GM21447 (cell line): ENCODE data around the gene GUCA1A.
"Not testable (repeated sequence)": the region's sequence is repeated elsewhere in the genome, so short reads cannot be mapped to it uniquely, and the experiment has no call there.

Experiments used
- ATAC-seq: cut with Tn5 transposase; IDR thresholded peaks from one replicate; pipeline ENCODE4 v1.9.1; 2021; ENCODE audit not compliant: unreplicated experiment

GUCA1A gene

DNA sequence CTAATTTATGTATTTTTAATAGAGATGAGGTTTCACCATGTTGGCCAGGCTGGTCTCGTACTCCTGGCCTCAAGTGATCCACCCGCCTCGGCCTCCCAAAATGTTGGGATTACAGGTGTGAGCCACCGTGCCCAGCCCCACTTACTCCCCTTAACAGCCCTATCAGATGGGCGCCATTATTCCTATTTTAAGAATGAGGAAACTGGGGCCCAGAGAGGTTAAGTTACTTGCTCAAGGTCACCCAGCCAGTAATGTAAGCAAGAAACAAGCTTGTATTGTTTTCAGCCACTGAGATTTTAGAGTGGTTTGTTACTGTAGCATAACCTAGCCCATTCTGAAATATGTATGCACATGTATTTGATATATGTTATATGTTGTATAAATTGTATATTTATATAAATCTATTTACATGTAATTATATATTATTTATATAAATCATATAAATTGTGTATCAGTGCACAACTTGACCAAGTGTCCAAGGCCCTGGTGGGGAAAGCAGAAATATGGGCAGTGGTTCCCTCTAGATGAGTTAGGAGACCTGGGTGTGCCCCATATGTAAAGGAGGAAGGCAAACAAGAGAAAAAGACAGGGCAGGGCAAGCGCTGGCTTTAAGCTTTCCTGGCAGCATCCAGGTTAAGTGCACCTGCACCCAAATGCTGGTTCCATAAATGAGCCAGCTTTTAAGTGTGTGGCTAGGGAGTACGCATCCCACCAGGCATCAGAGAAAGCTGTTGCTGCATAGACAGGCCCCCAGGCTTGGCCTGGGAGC, 1.2 kb upstream of the GUCA1A start:
- ATAC-seq = no peak

DNA sequence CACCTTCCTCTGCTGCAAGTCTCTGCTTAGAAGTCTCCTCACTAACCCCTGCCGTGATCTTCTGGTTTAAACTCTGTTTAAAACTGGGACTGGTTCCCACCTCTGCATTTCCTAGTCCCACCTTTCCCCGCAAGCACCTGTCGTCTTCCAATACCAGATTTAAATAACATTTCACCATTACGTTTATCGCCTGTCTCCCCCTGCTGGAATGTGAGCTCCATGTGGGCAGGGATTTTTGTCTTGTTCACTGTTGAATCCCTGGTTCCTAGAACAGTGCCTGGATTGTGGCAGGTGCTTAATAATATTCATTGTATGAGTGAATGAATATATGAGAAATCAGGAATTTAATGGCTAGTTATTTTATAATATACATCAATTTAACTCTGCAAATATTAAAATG, 2.7 kb downstream of the GUCA1A start:
- no peak for ATAC-seq

DNA sequence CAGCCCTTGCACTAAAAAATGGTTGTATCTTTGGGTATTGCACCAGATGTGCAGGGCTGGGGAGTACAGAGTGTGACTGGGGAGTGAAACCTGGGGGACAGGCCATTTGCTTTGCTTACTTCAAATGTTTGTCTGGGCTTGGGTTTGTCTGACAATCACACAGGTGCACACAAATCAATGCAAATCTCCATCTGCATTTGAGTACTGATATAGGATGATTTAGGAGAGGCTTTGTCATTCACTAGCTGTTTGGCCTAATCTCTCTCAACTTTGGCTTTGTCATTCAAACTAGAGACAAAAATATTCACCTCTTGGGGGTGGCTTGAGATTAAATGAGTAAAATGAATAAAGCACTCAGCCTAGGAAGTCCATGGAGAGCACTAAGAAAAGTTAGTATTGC, 3.8 kb downstream of the GUCA1A start:
- no peak for ATAC-seq

DNA sequence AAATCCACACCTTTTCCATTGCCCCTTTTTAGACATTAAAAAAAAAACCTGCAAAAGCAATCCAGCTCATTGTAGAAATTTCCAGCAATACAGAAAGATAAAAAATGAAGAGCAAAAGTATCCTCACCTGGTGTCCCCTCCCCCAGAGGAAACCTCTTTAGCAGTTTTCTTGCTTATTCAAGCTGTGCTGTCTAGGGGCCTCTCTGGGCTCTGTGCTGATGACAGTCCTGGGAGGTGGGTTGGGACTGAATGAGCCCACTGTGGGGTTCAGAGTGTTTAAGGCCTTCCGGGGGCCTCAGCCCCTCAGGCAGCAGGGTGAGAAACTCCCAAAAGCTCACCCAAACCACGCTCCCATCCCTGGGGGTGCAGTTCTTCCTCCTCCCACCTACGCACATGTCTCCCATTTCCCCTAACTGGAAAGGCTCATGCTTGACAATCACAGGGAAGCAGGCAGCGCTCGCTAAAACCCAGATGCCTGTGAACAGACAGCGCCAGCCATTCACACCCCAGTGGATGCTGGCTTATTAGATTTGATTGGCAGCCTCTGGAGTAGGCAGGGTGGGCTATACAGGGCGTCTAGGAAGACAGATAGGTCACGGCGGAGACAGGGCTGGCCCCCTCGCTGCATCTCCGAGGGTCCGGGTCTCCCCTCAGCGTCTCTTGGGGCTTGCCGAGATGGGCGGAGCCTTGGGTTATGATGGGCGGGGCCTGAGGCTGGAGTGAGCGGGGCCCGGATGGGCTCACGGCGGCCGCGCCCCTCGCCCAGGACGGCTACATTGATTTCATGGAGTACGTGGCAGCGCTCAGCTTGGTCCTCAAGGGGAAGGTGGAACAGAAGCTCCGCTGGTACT, 4.6 kb downstream of the GUCA1A start:
- no peak for ATAC-seq

DNA sequence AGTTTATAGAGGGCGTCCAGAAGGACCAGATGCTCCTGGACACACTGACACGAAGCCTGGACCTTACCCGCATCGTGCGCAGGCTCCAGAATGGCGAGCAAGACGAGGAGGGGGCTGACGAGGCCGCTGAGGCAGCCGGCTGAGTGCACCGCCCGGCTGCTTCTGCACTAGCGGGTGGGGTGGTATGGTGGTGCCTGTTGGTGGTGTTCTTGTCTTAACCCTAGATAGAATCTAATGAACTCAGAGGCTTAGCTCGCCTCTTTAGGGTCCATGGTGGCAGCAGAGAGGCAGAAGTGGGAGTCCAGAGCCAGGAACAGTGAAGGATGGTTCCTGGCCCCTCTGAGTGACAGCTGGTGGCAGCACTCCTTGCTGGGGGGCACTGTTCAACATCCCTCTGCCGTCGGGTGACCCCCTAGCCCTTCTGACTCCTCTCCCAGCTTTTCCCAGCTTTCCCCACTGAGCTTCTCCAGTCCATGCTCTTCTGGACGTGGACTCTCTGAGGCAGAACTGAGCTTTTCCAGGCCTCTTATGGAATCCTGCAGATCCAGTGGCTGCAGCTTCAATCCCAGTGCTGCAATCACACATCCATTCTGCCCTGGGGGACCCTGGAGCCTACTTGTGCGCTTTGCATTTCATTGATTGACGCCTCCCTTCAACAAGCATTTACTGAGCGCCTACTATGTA, 6.2 kb downstream of the GUCA1A start:
- no peak for ATAC-seq

DNA sequence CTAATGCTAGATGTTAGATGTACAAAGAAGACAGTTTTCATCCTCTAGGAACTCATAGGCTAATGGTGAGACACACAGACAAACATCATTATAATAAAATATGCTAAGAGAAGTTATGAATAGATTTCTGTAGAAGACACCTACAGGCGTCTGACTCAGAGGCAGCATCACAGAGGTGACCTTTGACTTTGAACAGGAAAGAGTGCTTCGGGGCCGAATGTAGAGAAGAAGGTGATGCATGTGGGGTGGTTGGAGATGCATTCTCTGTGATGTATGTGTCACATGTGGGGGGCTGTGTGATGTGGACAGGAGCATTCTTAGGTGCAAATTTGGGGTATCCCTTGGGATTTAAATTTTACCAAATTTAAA, 6.8 kb downstream of the GUCA1A start:
- ATAC-seq = no peak

DNA sequence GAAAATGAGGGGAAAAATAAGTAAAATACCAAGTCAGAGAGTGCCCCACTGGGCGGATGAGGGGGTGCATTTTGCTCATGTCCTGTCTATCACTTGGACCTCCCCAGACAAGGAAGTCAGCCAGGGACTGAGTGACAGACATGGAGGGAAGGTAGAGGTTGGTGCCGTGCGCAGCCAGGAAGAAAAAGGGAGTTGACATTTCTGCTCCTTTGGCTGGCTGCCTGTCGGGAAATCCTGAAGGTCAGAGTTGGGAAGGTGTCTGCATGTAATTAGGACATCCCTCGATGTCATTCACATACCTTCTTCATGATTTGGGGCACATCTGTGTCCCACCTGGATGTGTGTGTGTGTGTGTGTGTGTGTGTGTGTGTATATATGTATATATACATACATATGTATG, 8.9 kb downstream of the GUCA1A start:
- no peak for ATAC-seq

DNA sequence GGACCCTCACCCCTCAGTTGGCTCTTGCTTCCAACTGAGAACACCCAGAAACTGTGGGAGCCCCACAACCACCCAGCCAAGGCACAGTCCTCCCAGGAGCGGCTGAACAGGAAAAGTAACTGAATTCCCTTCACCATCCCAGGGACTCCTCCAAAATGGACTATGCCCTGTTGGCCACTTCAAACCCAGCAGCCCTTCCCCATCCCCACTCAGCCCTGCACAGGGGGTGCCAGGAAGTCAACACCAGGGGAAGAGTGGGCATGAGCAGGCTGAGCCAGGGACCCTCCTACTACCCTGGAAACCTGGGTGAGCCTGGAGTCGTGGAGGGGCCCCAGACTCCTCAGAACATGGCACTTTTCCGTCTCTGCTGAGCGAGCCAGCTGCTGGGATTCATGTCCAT, 11.3 kb downstream of the GUCA1A start:
- ATAC-seq = no peak

DNA sequence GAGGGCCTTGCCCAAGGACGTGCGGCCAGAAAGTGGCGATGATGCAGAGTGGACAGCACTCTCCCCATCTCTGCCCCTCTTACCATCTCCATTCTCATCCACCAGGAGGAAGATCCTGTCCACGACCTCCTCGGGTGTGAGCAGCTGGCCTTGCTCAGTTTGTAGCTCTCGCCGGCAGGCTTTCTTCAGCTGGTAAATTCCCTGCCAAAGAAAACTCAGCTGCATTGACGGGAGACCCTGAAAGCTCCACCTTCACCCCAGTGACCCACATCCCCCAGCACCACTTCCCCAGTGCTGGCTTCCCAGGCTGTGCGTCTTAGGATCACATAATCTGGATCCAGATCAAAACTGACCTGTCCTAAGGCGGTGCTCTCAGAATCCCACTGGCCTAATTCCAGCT, 12.4 kb downstream of the GUCA1A start:
- ATAC-seq = no peak

DNA sequence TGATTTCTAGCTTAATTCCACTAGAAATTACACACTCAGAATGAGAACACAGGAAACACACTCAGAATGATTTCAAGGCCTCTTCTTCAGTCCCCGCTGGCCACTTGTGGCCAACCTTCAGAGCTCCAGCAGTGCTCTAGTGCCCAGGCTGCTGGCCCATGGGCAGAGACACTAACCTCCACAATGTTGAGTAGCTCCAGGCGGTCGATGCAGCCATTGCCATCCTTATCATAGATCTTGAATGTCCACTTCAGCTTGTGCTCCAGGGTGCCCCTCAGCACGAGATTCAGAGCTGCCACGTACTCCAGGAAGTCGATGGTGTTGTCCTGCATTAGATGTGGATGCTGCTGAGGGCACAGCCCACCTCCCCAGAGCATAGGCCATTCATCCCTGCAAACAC, 15.2 kb downstream of the GUCA1A start:
- no peak for ATAC-seq

DNA sequence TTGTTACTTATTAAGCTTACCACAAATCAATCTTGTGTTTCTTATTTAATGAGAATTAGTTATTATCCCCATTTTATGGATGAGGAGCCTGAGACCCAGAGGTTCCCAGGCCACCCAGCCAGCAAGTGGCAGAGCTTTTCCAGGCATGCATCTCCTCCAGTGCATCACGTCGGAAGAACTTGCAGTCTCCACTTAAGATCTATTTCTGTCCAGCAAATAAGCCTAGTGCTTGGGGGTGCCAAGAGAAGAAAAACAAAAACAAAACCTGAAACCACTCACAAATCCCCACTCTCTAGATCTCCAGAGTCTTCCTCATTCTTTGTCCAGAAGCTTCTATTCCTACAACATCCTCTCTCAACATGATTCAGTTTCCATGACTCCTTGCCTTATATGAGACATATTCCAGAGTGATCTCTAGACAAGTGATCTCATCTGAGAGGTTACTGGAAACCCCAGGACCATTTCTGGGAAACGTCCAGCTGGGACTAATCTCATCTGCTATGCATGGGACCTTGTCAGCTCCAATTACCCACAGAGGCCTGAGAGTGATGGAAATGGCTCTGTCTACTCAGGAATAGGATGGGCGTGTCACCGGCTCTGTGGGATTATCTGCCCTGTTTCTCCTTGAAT, 17.5 kb downstream of the GUCA1A start:
- ATAC-seq = no peak

DNA sequence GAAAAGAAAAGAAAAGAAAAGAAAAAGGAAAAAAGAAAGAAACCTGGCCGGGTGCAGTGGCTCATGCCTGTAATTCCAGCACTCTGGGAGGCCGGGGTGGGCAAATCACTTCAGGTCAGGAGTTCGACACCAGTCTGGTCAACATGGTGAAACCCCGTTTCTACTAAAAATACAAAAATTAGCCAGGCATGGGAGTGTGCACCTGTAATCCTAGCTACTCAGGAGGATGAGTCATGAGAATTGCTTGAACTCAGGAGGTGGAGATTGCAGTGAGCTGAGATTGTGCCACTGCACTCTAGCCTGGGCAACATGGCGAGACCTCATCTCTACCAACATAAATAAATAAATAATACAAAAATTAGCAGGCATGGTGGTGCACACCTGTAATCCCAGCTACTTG, 19.2 kb downstream of the GUCA1A start:
- ATAC-seq = not testable (repeated sequence)

DNA sequence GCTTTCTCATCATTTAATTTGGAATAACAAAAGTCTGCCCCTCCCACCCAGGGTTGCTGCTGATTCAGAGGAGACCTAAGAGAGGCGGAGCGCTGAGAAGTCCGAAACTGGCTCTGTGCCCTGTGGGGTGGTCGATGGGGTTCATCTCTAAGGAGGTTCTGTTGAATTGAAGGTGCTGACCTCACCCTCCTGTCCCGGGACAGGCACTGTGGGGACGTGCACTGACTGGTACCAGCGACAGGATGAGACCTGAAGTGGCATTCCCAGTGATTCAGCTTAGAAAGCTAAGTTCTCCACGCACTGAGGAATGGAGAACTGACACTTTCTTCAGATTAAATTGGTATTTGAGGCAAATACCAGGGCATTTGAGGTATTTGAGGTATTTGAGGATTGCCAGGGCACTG, 20.3 kb downstream of the GUCA1A start:
- ATAC-seq = no peak

DNA sequence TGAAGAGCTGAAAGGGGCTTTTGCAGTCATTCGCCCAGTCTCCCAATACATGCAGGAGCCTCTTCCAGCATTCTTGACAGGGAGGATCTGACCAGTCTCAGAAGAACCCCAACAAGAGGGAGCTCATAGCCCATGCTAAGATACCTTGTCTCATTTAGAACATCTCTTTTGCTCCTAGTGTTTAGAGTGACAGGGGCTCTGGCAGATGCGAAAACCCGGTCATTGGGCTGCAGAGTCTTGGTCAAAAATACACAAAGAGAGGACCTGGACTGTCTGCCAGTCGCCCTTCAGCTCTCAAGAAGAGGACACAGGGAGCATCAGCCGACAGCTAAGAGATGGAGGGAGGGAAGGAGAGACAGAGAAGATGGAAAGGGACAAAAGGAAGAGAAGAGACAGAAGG, 20.9 kb downstream of the GUCA1A start:
- no peak for ATAC-seq

DNA sequence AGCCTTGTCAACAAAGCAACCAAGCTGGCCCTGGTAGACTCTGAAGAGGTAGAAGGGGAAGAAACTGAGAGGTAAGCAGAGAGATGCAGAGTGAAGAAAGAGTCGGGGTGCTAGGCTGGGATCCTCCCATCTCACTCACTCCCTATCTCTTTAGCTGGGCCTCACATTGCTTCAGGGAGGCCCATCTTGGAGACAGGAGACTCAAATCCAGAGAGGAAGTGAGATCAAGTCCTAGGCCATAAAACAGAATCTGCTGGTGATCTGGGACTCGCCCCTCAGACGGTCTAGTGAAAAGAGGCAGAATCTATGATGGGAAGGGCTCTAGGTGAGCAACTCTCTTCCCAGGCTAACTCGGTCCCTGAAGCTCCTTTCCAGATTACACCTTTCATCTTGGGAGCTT, 22.3 kb downstream of the GUCA1A start:
- ATAC-seq = no peak

DNA sequence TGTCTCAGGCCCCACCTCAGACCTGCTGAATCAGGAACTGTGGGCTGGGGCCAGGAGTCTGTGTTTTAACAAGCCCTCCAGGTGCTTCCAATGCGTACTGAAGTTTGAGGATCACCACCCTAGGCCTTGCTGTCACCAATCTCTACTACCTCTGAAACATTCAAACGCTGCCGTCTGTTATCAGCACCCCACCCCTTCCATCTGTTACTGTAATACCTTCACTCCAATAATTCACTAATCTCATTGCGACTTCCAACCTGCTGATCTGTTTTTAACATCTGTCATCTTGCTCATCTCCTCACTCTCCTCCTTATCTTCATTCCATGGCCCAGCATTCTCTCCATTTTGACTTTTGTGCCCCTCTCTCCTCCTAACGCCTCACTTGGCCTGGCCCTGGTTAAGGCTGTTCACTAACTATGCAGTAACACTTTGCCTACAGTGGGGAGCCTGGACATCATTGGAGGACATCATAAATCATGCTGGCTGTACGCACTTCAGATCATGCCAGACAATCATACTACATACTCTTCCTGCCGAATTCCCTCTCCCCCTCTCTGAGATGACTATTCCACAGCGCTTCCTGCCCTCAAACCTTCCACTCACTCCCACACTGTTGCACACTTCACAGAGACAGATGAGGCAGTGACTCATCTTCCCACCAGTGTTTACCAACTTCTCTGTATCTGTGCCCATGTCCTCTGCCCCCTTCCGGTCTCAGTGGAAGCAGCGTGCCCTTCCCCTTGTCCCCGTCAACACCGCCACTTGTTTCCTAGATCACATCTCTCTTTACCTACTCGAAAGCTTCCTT, 24.6 kb downstream of the GUCA1A start:
- ATAC-seq = no peak

DNA sequence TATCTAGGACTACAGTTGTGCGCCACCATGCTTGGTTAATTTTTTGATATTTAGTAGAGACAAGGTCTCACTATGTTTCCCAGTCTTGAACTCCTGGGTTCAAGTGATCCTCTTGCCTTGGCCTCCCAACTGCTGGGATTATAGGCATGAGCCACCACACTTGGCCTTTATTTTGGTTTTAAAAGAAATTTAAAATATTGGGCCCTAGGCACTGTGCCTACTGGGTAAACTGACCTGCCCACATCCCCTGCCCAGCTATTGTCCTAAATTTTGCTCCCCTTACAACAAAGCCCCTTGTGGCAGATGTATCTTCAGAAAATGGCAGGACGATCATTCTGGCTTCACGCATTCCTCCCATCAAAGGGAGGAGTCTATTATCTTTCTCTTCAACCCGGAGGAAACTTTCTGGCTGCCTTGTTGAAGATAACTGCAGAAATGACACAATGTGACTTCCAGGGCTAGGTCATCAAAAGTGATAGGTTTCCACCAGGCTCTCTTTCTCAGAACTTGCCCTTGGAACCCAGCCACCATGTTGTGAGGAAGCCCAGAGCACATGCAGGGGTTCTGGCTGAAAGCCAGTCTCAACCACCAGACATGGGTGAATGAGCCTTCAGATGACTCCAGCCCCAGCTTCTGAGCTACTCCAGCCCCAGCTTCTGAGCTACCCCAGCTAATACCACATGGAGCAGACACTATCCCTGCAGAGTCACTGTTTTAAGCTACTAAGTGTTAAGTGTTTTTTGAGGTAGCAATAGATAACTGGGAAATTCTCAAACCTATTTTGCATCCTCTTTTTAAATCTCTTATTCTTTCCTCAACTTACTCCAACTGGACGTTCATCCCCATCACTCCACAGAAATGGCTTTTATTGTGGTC, 26.2 kb downstream of the GUCA1A start:
- no peak for ATAC-seq

DNA sequence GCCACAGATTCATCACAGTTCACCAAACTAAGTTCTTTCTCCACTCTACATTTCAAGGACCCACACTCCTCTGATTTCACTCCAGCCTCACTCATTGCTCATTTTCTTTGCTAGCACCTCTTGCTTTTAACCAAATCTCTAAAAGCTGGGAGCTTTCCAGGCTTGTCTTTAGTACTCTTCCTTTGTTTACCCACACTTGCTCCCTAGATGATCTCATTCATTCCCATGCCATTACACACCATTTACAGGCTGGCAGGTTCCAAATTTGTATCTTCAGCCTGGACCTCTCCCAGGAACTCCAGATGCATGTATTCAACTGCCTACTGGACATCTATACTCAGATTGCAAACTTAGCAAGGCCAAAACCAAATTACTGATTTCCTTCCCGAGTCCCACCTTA, 26.9 kb downstream of the GUCA1A start:
- no peak for ATAC-seq

DNA sequence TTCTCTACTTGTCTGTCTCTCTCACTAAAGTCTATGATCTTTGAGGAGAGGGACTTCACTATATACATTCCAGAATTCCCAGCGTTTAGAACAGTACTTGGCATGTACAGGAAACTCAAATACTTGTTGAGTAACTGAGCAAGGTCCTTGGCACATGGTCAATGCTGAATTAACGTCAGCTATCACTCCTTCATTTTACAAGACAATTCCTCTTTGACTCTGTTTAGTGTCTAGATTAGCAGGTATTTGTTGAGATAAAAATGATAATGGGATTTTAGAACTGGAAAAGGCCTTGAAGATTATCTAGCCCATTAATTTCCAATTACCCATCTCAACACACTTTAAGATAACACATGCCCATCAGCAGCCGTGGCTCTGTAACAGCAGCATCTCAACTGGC, 28.2 kb downstream of the GUCA1A start:
- ATAC-seq = no peak
